Measurements from ENCODE around the gene DAPK2.

DNA sequence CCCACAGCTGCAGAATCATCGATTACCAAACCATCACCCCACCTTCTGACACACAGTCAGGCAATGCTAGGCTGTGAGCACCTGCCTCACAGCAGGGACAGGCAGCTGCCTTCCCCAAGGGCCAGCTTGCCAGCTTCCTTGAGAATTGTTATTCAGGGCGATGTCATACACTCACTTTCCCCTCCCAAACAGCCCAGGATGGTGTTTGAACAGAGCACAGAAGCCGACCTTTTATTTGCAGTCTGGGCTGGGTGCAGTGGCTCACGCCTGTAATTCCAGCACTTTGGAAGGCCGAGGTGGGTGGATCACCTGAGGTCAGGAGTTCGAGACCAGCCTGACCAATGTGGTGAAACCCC lies 128.0 kb downstream of the DAPK2 start:
- TF ChIP-seq POLR2A (IDR thresholded peaks at IDR 0.05) = no peak
- TF ChIP-seq, protein P1, sequence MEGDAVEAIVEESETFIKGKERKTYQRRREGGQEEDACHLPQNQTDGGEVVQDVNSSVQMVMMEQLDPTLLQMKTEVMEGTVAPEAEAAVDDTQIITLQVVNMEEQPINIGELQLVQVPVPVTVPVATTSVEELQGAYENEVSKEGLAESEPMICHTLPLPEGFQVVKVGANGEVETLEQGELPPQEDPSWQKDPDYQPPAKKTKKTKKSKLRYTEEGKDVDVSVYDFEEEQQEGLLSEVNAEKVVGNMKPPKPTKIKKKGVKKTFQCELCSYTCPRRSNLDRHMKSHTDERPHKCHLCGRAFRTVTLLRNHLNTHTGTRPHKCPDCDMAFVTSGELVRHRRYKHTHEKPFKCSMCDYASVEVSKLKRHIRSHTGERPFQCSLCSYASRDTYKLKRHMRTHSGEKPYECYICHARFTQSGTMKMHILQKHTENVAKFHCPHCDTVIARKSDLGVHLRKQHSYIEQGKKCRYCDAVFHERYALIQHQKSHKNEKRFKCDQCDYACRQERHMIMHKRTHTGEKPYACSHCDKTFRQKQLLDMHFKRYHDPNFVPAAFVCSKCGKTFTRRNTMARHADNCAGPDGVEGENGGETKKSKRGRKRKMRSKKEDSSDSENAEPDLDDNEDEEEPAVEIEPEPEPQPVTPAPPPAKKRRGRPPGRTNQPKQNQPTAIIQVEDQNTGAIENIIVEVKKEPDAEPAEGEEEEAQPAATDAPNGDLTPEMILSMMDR (IDR thresholded peaks at IDR 0.05) = no peak
